Heart left ventricle (tissue), 13 donors: ENCODE measurements around the gene CNTNAP3B.
"Not testable (repeated sequence)": the region's sequence is repeated elsewhere in the genome, so short reads cannot be mapped to it uniquely, and the experiment has no call there.

Source experiments
- POLR2A ChIP-seq, 2 donors: fragments of 450-650 bp; IDR thresholded peaks; one replicate each; pipeline ENCODE4 v1.6.1; 2017; ENCODE audit warnings: antibody characterized with exemption in 2 of 2, mild to moderate bottlenecking in 2 of 2, moderate library complexity in 2 of 2
- TF ChIP-seq, protein P1 (sequence below), 12 donors: fragments of 200-600 bp; sonication (generic) in 4 of 12; IDR thresholded peaks; one replicate each; pipeline versions ENCODE4 v1.5.0 to v1.8.0; 2018 to 2022; ENCODE audit warnings: antibody characterized with exemption in 12 of 12, mild to moderate bottlenecking in 5 of 12
- donor health status: ischemic (EF 13 %, LVEDD 7.1; RV severe dilation, severe dysfunction).
- donor health status: DM: no; HTN: yes; CAD: no.
- donor health status: DM: no; HTN: no; CAD: no.
- donor health status: ischemic (EF 25% LVEDD 6.9; RV normal size, moderate dysfunction).
- donor health status: ischemic (EF 25% LVEDD 5.7; RV mildly dilated, moderate dysfunction).
- donor health status: ischemic (EF 35%, LVEDD 5.7; RV mildly dilated, moderate dysfunction).
- donor health status: nonischemic (EF 11% LVEDD 7.7; RV severe dilation, severe dysfunction).
- donor health status: DM: yes; HTN: yes; CAD: no.
- donor health status: PGD.
- donor health status: ischemic (EF 29% LVEDD 5.4; RV normal size, mild dysfunction).
- donor health status: nonischemic (EF 23%, LVEDD 6.1; RV moderate dilation, normal function).

- TF ChIP-seq, protein P1, sequence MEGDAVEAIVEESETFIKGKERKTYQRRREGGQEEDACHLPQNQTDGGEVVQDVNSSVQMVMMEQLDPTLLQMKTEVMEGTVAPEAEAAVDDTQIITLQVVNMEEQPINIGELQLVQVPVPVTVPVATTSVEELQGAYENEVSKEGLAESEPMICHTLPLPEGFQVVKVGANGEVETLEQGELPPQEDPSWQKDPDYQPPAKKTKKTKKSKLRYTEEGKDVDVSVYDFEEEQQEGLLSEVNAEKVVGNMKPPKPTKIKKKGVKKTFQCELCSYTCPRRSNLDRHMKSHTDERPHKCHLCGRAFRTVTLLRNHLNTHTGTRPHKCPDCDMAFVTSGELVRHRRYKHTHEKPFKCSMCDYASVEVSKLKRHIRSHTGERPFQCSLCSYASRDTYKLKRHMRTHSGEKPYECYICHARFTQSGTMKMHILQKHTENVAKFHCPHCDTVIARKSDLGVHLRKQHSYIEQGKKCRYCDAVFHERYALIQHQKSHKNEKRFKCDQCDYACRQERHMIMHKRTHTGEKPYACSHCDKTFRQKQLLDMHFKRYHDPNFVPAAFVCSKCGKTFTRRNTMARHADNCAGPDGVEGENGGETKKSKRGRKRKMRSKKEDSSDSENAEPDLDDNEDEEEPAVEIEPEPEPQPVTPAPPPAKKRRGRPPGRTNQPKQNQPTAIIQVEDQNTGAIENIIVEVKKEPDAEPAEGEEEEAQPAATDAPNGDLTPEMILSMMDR (IDR thresholded peaks at IDR 0.05), result not testable (repeated sequence)
- not testable (repeated sequence) for TF ChIP-seq POLR2A (IDR thresholded peaks at IDR 0.05)
Observed at GRCh38 chr9:42071026-42071425, 58.2 kb downstream of the CNTNAP3B start.
